Naive thymus-derived CD8-positive, alpha-beta T cell (primary cell): ENCODE measurements around the gene DLX6. TPM values are rescaled to one million over a fixed set of nuclear protein-coding genes. Genes with fewer than 3 reads are reported as not detected.

Source experiments
- ATAC-seq, 2 donors: fragments of 150-1000 bp; cut with Tn5 transposase in 1 of 2; sonication (Bioruptor Pico), chemical (Tn5 transposase) in 1 of 2; 1 replicate in 1 of 2; 2 replicates in 1 of 2; pipeline ENCODE4 v1.10.0; 2021; ENCODE audit warnings: mild to moderate bottlenecking in 2 of 2, moderate library complexity in 2 of 2
- POLR2A ChIA-PET: fragments of 350-600 bp; sonication (Branson Sonifier 250); formaldehyde crosslinking; loops from one replicate; lab custom pipeline; 2021; ENCODE audit warnings: antibody characterized with exemption; lab: Charles Lee
- DNase-seq, 10 donors: peaks; one replicate each; pipeline versions ENCODE4 v3.0.0 to v3.0.0-alpha.2; 2020 to 2022
- H3K27ac Mint-ChIP-seq, 10 donors: one replicate each; pipeline ENCODE4 v1.8.0; 2020 to 2022; ENCODE audit warnings: mild to moderate bottlenecking in 10 of 10, mixed read lengths in 10 of 10, moderate library complexity in 4 of 10, inconsistent platforms in 1 of 10
- H3K27me3 Mint-ChIP-seq, 5 donors: one replicate each; pipeline ENCODE4 v1.8.0; 2021 to 2022; ENCODE audit warnings: mixed read lengths in 5 of 5
- H3K36me3 Mint-ChIP-seq, 3 donors: one replicate each; pipeline ENCODE4 v1.8.0; 2020 to 2022; ENCODE audit warnings: mixed read lengths in 3 of 3, mild to moderate bottlenecking in 2 of 3, inconsistent platforms in 1 of 3
- H3K4me1 Mint-ChIP-seq, 4 donors: one replicate each; pipeline ENCODE4 v1.8.0; 2021 to 2022; ENCODE audit warnings: mixed read lengths in 4 of 4
- H3K4me3 Mint-ChIP-seq, 10 donors: one replicate each; pipeline ENCODE4 v1.8.0; 2020 to 2022; ENCODE audit warnings: mild to moderate bottlenecking in 10 of 10, mixed read lengths in 10 of 10, moderate library complexity in 6 of 10, inconsistent platforms in 1 of 10
- H3K9me3 Mint-ChIP-seq, 9 donors: one replicate each; pipeline ENCODE4 v1.8.0; 2020 to 2022; ENCODE audit warnings: mixed read lengths in 9 of 9, mild to moderate bottlenecking in 3 of 9, inconsistent platforms in 1 of 9, moderate library complexity in 1 of 9
- polyA plus RNA-seq, 3 donors: library from polyadenylated mRNA; unstranded; fragments of 300-500 nt; fragmentation: Illumina TruSeq; gene quantifications; one replicate each; pipeline ENCODE4 v1.2.3, GENCODE V29; 2021
- total RNA-seq, 8 experiments: library from RNA in 2 of 8; stranded (reverse) in 2 of 8; gene quantifications; one replicate each; pipeline ENCODE4 v1.2.3 and lab custom pipeline; 2021 to 2026

The DLX6 gene
- total and polyA plus RNA-seq, 5 experiments from 2014 or later, result not detected

DNA sequence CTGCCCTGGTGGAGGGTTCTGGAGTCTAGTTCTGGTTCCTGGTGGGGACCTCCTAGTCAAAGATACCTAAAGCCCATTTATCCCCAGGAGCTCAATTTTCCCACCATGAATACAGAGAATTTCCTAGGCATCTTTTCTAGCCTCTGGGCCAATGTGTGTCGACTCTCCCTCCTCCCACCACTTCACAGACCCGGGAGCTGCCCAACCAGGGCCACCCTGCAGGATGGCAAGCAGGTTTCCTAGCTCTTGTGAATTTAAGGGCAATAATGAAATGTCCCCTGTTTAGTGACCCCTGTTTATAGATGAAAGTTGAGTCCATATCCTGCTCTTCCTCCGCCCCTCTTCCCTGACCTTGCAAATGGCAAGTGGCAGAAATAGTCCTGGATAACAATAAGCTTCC is 9.9 kb downstream of the DLX6 start:
- Mint-ChIP-seq H3K27me3 (peaks cover 63 to 100% (median 84%) of the 10 kb centered on the region in 5 donors), H3K4me3 (no peak overlapping the region), H3K36me3 (peaks cover 8 to 16% (median 8%) of the 10 kb centered on the region in 3 donors), H3K9me3 (peaks cover 0 to 23% (median 11%) of the 10 kb centered on the region in 9 donors), H3K4me1 (peaks cover 10 to 18% (median 13%) of the 10 kb centered on the region in 4 donors), H3K27ac (peak overlapping the region in 1 of 10 donors; percentile 37)
- POLR2A ChIA-PET, result no interaction called here
- ATAC-seq, result no peak
- no peak for DNase-seq

DNA sequence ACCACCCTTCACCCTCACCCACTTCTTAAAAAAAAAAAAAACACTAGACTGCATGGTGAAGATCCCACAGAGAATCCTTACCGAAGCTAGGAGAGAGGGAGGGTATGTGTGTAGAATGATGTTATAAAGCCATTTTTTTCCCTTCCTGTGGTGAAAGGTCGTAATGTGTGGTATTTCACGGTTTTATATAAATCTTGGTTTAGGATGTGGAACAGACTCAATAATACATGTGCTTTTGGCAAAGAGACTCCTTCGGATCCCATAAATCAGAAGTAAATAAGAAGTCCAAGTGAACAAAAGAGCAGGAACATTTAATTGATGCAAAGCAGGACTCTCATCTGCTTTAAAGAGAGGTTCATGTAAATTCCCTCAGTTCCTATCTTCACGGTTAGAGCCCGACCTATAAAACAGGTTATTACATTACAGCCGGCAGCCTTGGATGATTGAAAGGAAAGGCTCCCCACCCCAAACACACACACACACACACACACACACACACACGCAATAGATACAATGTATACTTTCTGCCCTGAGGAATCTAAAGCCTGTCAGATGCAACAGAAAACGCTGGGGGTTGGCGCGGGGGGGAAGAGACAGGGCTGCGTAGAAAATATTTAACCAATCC is 10.5 kb downstream of the DLX6 start:
- no peak for ATAC-seq
- peaks cover 8 to 16% (median 8%) of the 10 kb centered on the region in 3 donors for H3K36me3 Mint-ChIP-seq

DNA sequence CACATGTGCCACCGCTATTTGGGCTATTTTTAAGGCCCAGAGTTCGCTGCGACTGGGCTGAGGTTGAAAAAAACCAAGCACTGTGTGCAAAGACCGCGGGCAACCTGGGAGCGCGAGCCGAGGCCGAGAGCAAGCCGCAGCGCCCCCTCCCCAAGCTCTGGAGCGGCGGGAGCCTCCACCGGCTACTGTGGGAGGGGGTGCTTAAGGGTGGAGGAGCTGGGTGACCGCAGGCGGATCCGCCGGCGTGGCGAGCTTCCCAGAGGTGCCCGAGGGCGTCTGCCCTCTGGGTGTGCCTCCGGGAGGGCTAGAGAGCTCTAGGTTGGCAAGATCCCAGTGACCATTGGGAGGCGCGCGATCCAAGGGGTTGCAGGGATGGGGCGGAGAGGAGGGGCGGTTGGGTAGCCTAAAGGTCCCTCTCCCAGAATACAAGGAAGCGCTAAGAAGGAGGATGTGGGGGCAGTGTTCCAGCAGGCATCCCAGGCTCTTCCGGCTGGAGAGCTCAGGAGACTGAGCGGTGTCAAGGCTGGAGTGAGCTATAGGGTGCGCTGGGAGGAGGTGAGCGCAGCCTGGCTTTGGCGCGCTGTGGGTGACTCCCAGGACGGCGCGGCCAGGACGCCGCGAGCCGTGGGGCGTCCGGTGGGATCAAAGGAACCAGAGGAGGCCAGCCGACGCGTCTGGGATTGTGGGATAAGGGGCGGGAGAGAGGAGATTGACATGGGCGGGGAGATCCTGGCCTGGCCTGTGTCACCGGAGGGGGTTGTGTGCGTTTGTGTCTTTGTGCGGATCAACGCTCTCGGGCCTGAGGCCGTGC is 11.2 kb downstream of the DLX6 start:
- peak overlapping the region in 2 of 10 donors; percentile 22 to 38 for H3K4me3 Mint-ChIP-seq
- no peak for DNase-seq
- peaks cover 59 to 99% (median 79%) of the 10 kb centered on the region in 5 donors for H3K27me3 Mint-ChIP-seq
- peaks cover 13 to 28% (median 17%) of the 10 kb centered on the region in 4 donors for H3K4me1 Mint-ChIP-seq
- H3K9me3 Mint-ChIP-seq, result peaks cover 0 to 15% (median 10%) of the 10 kb centered on the region in 9 donors
- ATAC-seq, result peak in 1 of 2 donors; percentile 16
- POLR2A ChIA-PET, result no interaction called here
- H3K36me3 Mint-ChIP-seq, result peaks cover 8 to 10% (median 8%) of the 10 kb centered on the region in 3 donors
- H3K27ac Mint-ChIP-seq, result peak overlapping the region in 1 of 10 donors; percentile 62

More for the DNA sequence above, 10.5 kb downstream of the DLX6 start:
- Mint-ChIP-seq H3K27ac (no peak overlapping the region), H3K4me1 (peaks cover 13 to 23% (median 15%) of the 10 kb centered on the region in 4 donors), H3K27me3 (peaks cover 66 to 100% (median 86%) of the 10 kb centered on the region in 5 donors), H3K4me3 (no peak overlapping the region), H3K9me3 (peaks cover 0 to 22% (median 11%) of the 10 kb centered on the region in 9 donors)
- POLR2A ChIA-PET, result no interaction called here
- DNase-seq, result no peak

DNA sequence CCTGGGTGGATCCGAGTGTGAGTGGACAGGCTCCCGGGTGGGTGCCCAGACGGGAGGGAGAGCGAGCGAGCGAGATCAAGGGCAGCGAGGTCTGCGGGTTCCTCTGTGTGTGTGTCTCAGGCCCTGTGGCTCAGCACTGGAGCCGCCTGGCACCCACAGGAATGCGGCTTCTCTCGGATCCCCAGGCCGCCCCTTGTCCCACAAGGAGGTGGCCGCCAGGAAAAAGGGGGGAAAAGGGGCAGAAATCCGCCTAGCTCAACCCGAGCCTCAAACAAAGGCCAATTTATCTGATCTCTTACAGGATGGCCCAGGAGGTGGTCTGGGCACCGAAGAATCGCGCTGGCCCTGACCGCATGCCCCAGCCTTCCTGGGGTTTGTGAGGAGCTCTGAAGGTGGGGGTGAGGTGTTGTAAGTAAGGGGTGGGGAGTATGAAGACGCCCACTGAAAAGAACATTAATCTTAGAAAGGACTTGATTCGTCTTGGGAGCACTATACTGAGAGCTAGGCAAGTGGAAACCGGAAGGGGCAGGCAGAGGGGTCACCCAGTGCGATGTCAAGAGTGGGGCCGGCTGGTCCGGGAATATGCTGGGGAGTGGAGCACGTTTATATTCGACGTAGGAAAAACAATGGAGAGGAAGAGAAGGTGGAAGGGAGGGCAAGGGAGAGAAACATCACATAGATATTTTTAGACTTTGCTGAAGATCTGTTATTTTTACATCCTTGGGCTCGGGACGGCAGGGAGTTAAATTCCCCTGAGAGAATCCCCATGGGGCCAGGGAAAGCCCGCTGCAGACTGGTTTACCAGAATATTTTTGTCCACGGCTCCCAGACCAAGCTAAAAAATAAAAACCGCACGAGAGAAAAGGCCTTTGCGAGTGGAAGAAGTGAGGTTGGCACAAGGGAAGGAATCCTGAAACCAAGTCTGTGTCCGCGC is 12.1 kb downstream of the DLX6 start:
- Mint-ChIP-seq H3K27me3 (peaks cover 58 to 99% (median 78%) of the 10 kb centered on the region in 5 donors), H3K4me1 (peaks cover 19 to 37% (median 26%) of the 10 kb centered on the region in 4 donors), H3K9me3 (peaks cover 0 to 16% (median 8%) of the 10 kb centered on the region in 9 donors), H3K4me3 (peak overlapping the region in 3 of 10 donors; percentile 12 to 38 (median 22)), H3K27ac (peak overlapping the region in 1 of 10 donors; percentile 62), H3K36me3 (peaks cover 3 to 8% (median 4%) of the 10 kb centered on the region in 3 donors)
- ATAC-seq (no peak), DNase-seq (no peak)
- POLR2A ChIA-PET, result no interaction called here

DNA sequence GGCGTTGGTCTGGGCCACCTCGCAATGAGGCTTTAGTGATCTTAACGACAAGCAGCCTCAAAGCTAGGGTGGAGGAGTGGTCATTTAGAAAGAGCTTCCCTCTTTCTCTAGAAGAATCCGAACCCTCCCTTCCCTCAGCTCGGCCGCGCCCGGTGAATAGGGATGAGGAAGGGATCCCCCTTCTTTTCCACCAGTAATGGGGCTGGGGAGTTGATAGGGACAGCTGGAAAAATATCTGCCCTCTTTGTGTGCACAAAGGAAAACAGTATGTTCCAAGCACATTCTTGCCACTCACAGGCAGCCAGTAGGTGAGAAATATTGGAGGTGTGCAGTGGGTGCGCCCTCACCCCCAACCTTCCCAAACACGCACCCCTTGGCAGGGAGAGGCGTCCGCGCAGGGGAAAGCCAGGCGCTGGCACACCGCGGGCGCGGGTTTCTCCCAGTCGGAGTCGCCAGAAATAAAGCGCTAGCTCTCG is 12.8 kb downstream of the DLX6 start:
- Mint-ChIP-seq H3K4me3 (no peak overlapping the region), H3K27me3 (peaks cover 58 to 99% (median 79%) of the 10 kb centered on the region in 5 donors), H3K36me3 (peaks cover 3 to 8% (median 6%) of the 10 kb centered on the region in 3 donors), H3K27ac (no peak overlapping the region), H3K4me1 (peaks cover 24 to 44% (median 31%) of the 10 kb centered on the region in 4 donors), H3K9me3 (peaks cover 0 to 12% (median 4%) of the 10 kb centered on the region in 9 donors)
- POLR2A ChIA-PET, result no interaction called here
- no peak for DNase-seq
- ATAC-seq, result no peak

DNA sequence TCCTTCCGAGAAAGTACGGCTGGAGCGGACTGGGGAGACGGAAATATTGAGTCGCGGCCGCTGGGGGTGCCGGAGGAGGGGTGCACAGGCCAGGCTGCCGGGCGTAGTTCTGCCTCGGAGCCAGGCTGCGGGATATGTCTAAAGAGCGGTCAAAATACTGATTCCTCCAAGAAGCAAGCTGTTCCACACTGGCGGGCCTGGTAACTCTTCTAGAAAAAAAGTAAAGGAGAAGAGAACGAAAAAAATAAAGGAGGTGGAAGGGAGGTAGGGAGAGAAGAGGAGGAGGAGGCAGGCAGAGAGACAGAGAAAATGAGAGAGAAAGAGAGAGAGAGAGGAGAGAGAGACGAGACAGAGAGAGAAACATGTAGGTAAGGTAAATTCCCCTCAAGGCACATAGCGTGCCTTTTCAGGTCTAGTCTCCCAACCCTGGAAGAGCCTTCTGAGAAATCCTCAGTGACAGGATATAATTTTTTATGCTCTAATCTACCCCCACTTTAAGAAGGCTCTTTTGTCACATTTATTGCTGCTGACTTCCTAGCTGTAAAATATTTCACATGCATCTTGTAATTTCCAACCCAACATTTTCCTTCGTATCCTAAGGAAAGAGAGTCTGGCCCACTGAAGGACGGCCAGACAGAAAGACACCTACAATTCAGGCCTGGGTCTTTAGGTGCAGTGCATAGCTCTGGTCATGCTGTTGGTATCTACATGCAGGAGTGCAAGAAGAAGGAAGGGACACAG is 13.6 kb downstream of the DLX6 start:
- DNase-seq (no peak), ATAC-seq (no peak)
- Mint-ChIP-seq H3K36me3 (peaks cover 0 to 6% (median 5%) of the 10 kb centered on the region in 3 donors), H3K9me3 (peaks cover 0 to 9% (median 0%) of the 10 kb centered on the region in 9 donors), H3K27me3 (peaks cover 60 to 99% (median 79%) of the 10 kb centered on the region in 5 donors), H3K4me3 (peak overlapping the region in 1 of 10 donors; percentile 5), H3K27ac (peak overlapping the region in 1 of 10 donors; percentile 37), H3K4me1 (peaks cover 24 to 52% (median 33%) of the 10 kb centered on the region in 4 donors)
- POLR2A ChIA-PET, result no interaction called here

DNA sequence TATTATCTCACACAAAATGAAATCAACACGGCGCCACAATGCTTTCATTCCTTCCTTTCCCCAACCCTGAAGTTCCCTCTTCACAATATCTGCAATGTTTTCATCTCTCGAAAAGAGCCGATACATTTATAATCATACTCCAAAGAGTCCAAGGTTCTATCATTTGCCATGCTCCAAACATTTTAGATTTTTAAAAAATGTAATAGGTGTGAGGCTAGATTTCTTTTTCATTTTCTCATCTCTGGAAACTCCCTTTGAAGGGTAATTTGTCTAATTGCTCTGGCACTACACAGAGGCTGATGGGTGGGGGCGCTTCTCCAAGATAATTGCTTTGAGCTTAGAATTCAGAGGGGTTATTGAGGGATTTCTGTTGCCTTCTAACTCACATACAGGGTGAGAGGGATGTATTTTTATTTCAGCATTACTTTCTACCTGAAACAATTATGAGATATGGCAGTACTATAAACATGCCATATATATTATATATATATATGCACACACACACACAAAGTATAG is 14.4 kb downstream of the DLX6 start:
- POLR2A ChIA-PET, result no interaction called here

DNA sequence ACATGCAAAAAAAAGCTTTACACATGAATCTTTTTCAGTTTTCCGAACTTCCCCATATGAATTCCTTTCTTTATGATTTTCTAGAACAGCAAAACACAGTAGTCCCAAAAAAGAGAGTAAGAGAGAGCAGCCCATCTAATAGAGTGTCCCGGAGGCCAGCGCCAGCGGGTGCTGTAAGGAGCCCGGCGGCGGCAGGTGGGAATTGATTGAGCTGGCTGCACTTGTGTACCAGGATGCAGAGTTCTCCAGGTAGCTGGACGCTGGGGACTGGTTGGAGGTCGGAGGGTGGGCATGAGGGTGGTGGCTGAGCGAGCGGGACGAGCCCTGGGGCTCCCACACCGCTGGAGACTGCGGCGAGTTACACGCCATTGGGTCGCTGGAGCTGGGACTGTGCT is 15.2 kb downstream of the DLX6 start:
- ATAC-seq (no peak), DNase-seq (no peak)
- peak overlapping the region in 5 of 10 donors; percentile 8 to 59 (median 42) for H3K4me3 Mint-ChIP-seq
- H3K36me3 Mint-ChIP-seq, result peaks cover 0 to 5% (median 5%) of the 10 kb centered on the region in 3 donors
- H3K27ac Mint-ChIP-seq, result no peak overlapping the region
- H3K4me1 Mint-ChIP-seq, result peaks cover 34 to 66% (median 45%) of the 10 kb centered on the region in 4 donors
- H3K27me3 Mint-ChIP-seq, result peaks cover 61 to 99% (median 77%) of the 10 kb centered on the region in 5 donors
- POLR2A ChIA-PET, result no interaction called here
- H3K9me3 Mint-ChIP-seq, result peaks cover 0 to 7% (median 0%) of the 10 kb centered on the region in 9 donors

More for the DNA sequence above, 14.4 kb downstream of the DLX6 start:
- peaks cover 0 to 7% (median 0%) of the 10 kb centered on the region in 9 donors for H3K9me3 Mint-ChIP-seq
- H3K4me3 Mint-ChIP-seq, result no peak overlapping the region
- peaks cover 60 to 99% (median 79%) of the 10 kb centered on the region in 5 donors for H3K27me3 Mint-ChIP-seq
- H3K4me1 Mint-ChIP-seq, result peaks cover 31 to 60% (median 41%) of the 10 kb centered on the region in 4 donors
- no peak for ATAC-seq
- no peak overlapping the region for H3K27ac Mint-ChIP-seq
- no peak for DNase-seq
- H3K36me3 Mint-ChIP-seq, result peaks cover 0 to 6% (median 5%) of the 10 kb centered on the region in 3 donors

DNA sequence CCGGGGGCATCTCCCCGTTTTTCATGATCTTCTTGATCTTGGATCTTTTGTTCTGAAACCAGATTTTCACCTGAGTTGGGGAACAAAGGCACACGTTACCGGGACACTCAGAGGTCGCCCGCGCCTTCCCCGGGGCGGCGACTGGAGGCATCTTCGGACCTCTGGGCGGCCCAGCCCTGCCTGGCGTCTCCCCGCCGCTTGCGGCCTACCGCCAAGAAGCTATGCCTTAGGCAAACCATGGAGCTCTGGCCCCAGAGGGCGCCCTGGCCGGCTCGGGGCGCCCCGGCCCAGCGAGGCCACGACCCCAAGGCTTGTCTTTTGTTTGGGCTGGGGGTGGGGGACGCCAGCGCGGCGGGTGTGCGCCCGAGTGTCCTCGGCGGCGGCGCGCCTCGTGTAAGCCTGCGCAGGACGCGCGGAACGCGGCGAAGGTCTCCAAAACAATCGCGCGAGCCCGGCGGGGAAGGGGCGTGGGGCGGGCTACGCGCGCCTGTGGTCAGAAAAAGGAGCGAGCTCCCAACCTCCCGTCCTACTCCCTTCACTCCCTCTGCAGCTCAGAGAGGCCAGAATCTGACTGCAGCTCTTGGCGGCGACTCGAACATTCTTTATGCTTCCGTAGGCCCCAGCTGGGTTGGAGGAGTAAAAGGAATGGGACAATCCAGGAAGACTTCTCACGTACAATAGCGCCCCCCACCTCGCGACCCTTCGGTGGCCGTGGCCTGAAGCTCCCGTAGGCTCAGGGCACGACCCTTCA is 15.8 kb downstream of the DLX6 start:
- DNase-seq, result no peak
- POLR2A ChIA-PET, result no interaction called here
- H3K27me3 Mint-ChIP-seq, result peaks cover 63 to 99% (median 77%) of the 10 kb centered on the region in 5 donors

DNA sequence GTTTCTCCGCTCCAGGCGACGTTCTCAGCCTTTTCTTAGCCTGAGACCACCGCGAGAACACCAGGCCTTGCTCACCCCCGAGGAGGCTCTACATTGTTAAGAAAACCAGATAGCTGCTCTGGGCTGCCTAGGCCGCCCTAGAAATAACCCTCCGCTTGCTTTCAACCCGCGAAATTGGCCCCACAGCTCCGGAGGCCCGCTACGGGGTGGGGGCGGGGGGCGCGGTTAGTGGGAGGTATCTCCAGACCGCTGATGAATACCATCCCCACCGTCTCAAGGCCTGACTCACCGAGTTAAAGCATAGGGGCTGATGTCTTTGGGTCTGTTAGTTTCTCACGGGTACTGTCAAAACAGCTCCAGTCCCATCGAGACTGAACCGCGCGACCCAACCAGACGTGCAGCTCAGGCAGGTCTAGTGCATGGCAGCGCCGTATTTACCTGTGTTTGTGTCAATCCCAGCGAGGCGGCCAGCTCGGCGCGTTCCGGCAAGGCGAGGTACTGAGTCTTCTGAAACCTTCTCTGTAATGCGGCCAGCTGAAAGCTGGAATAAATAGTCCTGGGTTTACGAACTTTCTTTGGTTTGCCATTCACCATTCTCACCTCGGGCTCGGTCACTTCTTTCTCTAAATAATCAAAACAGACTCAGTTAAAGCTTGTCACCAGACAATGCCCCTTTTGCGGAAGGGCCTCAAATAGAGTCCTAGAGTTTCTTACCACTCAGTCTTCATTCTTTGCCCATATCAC is 16.6 kb downstream of the DLX6 start:
- Mint-ChIP-seq H3K27ac (no peak overlapping the region), H3K4me1 (peaks cover 42 to 72% (median 51%) of the 10 kb centered on the region in 4 donors), H3K9me3 (peaks cover 0 to 7% (median 0%) of the 10 kb centered on the region in 9 donors), H3K36me3 (peaks cover 0 to 9% (median 3%) of the 10 kb centered on the region in 3 donors), H3K27me3 (peaks cover 68 to 99% (median 79%) of the 10 kb centered on the region in 5 donors), H3K4me3 (peak overlapping the region in 7 of 10 donors; percentile 40 to 64 (median 47))
- DNase-seq (no peak), ATAC-seq (no peak)
- POLR2A ChIA-PET, result no interaction called here

More for the DNA sequence above, 15.8 kb downstream of the DLX6 start:
- no peak for ATAC-seq
- Mint-ChIP-seq H3K36me3 (peaks cover 0 to 9% (median 5%) of the 10 kb centered on the region in 3 donors), H3K9me3 (peaks cover 0 to 7% (median 0%) of the 10 kb centered on the region in 9 donors), H3K27ac (no peak overlapping the region), H3K4me1 (peaks cover 39 to 72% (median 48%) of the 10 kb centered on the region in 4 donors), H3K4me3 (peak overlapping the region in 5 of 10 donors; percentile 7 to 53 (median 42))
